ENCODE measurements around the gene COLEC12.

Gene COLEC12

DNA sequence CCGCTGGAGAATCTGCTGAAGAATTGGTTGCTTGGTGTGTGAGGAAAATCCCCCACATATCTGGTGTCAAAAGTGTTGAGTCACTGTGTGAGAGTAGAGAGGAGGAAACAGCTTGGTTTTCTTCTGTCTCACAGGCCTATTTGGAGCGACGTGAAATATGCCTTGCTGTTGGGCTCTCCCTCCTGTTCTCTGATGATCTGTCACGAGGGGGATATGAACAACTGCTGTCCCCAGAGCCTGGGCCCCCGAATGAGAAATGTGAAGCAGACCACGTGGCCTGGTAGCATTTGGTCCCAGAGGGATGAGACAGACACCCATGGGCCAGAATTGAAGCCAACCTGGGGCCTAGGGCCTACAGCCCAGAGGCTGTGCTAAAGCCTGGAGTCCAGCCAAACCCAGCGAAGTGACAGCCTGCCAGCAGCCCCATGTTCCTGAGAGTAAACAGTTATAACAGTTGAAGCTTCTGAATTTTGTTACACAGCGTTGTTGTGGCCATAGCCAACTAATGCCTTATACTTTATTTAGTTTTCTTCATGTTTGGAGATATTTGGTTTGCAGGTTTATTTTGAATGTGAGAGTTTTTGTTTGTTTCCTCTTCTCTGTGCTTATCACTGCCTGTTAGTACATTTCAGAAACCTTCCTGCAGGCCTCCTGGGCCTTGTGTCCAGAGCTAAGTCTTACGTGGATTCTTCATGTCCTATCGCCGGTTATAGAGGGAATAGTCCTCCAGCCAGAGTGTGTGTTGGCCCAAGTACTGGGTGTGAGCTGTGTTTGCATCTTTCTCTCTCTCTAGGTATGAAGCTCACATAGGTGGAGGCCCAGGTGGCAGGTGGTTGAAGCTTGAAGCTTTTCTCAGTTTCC, 18.7 kb upstream of the COLEC12 start:
- no peak for DNase-seq
- H3K27me3 ChIP-seq = no peaks in the 10 kb centered on the region
- H3K4me1 ChIP-seq = no peaks in the 10 kb centered on the region
- H3K9me3 ChIP-seq = no peaks in the 10 kb centered on the region
- TF ChIP-seq, protein P1, sequence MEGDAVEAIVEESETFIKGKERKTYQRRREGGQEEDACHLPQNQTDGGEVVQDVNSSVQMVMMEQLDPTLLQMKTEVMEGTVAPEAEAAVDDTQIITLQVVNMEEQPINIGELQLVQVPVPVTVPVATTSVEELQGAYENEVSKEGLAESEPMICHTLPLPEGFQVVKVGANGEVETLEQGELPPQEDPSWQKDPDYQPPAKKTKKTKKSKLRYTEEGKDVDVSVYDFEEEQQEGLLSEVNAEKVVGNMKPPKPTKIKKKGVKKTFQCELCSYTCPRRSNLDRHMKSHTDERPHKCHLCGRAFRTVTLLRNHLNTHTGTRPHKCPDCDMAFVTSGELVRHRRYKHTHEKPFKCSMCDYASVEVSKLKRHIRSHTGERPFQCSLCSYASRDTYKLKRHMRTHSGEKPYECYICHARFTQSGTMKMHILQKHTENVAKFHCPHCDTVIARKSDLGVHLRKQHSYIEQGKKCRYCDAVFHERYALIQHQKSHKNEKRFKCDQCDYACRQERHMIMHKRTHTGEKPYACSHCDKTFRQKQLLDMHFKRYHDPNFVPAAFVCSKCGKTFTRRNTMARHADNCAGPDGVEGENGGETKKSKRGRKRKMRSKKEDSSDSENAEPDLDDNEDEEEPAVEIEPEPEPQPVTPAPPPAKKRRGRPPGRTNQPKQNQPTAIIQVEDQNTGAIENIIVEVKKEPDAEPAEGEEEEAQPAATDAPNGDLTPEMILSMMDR (IDR thresholded peaks at IDR 0.05; ENCODE audit: low read depth, low read length) = no peak
- H3K4me3 ChIP-seq (ENCODE audit: low read depth, low read length) = no peak overlapping the region
- no peaks in the 10 kb centered on the region for H3K36me3 ChIP-seq

DNA sequence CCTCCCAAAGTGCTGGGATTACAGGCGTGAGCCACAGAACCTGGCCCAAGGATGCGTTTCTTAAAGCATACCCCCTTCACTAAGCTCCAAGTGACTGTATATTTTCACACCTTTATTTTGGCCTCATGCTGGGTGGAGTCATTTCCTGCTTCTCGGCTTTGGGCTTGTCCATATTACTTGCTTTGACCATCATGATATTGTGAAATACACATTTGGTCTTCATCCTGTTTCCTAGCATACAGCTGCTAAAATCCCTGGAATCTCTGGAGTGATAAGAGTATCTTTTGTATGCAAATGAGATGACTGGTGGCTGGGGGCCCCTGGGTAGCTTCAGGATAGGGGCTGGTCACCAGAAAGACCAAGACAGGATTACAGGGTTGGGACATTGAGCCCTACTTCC, 17.6 kb upstream of the COLEC12 start:
- no peaks in the 10 kb centered on the region for H3K9me3 ChIP-seq
- H3K27me3 ChIP-seq = no peaks in the 10 kb centered on the region
- TF ChIP-seq, protein P1 (IDR thresholded peaks at IDR 0.05; ENCODE audit: low read depth, low read length) = no peak
- DNase-seq = no peak
- no peak overlapping the region for H3K4me3 ChIP-seq (ENCODE audit: low read depth, low read length)
- H3K4me1 ChIP-seq = no peaks in the 10 kb centered on the region
- no peaks in the 10 kb centered on the region for H3K36me3 ChIP-seq

DNA sequence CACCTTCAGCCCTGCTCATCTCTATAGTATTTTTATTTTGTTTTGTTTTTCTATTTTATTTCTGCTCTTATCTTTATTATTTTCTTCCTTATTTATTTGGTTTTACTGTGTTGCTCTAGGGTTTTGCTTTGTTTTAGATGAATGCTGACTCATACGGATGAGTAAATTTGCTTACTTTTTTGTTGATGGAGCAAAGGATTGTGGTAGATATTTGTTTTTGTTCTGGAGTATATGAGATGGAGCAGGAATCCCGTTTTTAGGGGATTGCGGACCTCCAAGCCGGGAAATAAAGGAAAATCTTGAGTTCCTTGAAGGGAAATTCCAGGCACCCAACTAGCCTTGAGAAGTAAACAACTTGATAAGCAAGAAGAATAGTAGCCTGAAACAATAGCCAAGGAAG, 15.3 kb upstream of the COLEC12 start:
- Histone ChIP-seq H3K36me3 (no peaks in the 10 kb centered on the region), H3K4me1 (no peaks in the 10 kb centered on the region), H3K4me3 (ENCODE audit: low read depth, low read length) (no peak overlapping the region), H3K27me3 (no peaks in the 10 kb centered on the region), H3K9me3 (no peaks in the 10 kb centered on the region)
- TF ChIP-seq, protein P1 (IDR thresholded peaks at IDR 0.05; ENCODE audit: low read depth, low read length) = no peak
- no peak for DNase-seq

DNA sequence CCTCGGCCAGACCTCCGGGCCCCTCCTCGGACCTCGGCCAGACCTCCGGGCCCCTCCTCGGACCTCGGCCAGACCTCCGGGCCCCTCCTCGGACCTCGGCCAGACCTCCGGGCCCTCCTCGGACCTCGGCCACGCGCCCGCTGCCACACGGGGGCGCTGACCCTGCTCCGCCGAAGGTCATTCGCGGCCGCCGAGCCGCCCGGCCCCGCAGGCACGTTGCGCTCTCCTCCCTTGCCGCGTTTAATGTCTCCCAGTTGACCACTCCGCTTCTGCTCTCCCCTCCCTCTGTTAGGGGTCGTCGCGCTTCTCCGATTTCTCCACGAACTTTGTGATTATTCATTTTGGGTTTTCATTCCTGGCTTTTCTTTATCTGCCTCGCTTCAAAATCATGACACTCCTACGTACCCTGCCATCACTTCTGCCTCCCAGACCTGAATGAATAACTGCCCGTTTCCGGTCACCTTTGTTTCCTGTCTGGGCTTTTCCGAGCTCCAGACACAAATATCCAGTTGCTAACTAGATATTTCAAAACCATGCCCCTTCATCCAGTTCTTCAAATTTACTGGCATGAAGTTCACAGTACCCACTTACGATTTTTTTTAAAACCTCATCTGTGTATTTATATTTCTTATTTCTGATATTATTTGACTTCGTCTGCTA, 14.8 kb upstream of the COLEC12 start:
- DNase-seq = no peak
- TF ChIP-seq, protein P1 (IDR thresholded peaks at IDR 0.05; ENCODE audit: low read depth, low read length) = no peak
- H3K27me3 ChIP-seq = no peaks in the 10 kb centered on the region
- H3K4me3 ChIP-seq (ENCODE audit: low read depth, low read length) = no peak overlapping the region
- no peaks in the 10 kb centered on the region for H3K9me3 ChIP-seq
- H3K36me3 ChIP-seq = no peaks in the 10 kb centered on the region
- no peaks in the 10 kb centered on the region for H3K4me1 ChIP-seq

DNA sequence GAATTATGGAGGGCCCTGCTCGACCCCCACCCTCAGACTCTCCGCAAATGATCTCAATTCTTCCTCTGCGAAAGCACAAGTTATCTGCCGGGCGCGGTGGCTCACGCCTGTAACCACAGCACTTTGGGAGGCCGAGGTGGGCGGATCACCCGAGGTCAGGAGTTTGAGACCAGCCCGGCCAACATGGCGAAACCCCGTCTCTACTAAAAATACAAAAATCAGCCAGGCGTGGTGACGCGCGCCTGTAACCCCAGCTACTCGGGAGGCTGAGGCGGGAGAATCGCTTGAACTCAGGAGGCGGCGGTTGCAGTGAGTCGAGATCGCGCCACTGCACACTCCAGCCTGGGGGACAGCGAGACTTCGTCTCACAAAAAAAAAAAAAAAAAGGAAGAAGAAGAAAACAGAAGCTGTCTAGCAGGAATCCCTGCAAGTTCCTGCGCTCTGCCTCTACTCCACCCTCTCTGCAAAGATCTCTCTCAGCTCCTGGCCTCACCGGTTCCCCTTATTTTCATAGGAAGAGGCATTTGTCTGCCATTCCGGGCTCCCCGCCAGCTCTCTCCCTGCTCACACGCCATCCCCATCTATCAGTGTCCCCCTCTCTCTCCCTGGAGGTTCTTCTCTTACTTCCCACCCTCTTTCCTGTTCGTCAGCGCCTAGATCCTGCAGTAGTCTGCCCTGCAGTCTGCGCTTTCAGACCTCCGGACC, 13.5 kb upstream of the COLEC12 start:
- H3K27me3 ChIP-seq = no peaks in the 10 kb centered on the region
- no peaks in the 10 kb centered on the region for H3K36me3 ChIP-seq
- H3K9me3 ChIP-seq = no peaks in the 10 kb centered on the region
- no peaks in the 10 kb centered on the region for H3K4me1 ChIP-seq
- no peak for DNase-seq
- TF ChIP-seq, protein P1 (IDR thresholded peaks at IDR 0.05; ENCODE audit: low read depth, low read length) = no peak
- no peak overlapping the region for H3K4me3 ChIP-seq (ENCODE audit: low read depth, low read length)
